Testis (tissue), 2 donors: Measurements from ENCODE around the gene MGAT1.

Experiments
- POLR2A ChIP-seq: fragments of 450-650 bp; IDR thresholded peaks from one replicate; pipeline ENCODE4 v1.6.1; 2017; ENCODE audit warnings: antibody characterized with exemption, mild to moderate bottlenecking, moderate library complexity
- TF ChIP-seq, protein P1 (sequence below), 3 experiments: fragments of 450-650 bp in 2 of 3; fragments of 200-600 bp in 1 of 3; sonication (generic) in 1 of 3; IDR thresholded peaks; one replicate each; pipeline ENCODE4 v1.5.1; 2016 to 2019; ENCODE audit warnings: antibody characterized with exemption in 3 of 3, mild to moderate bottlenecking in 2 of 3, moderate library complexity in 1 of 3

DNA sequence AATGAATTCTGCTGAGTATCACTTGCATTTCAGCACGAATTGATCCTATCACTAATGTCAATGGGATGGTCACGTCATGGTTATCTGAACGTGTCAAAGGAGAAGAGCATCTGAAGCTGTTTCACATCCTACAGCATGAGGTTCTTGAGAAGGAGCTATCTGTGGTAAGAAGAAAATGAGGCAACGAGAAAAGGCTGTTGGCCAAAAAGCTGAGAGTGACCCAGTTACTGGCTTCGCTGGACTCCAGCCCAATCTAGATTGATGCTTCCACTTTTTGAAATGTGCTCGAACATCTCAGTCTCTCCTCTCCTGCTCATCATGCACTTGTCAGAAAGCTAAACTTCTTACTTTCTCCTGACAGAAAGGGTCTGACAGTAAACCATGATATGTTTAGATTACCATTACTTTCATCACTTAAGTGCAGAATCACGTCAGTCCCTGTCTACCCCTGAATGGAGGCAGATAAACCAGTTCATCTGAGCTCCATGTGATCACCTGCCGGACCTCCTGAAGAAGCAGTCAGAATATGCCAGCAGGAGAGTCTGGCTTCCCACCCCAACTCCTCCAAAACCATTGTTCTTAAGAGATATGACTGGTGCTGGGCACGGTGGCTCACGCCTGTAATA lies 22.5 kb downstream of the MGAT1 start:
- TF ChIP-seq, protein P1, sequence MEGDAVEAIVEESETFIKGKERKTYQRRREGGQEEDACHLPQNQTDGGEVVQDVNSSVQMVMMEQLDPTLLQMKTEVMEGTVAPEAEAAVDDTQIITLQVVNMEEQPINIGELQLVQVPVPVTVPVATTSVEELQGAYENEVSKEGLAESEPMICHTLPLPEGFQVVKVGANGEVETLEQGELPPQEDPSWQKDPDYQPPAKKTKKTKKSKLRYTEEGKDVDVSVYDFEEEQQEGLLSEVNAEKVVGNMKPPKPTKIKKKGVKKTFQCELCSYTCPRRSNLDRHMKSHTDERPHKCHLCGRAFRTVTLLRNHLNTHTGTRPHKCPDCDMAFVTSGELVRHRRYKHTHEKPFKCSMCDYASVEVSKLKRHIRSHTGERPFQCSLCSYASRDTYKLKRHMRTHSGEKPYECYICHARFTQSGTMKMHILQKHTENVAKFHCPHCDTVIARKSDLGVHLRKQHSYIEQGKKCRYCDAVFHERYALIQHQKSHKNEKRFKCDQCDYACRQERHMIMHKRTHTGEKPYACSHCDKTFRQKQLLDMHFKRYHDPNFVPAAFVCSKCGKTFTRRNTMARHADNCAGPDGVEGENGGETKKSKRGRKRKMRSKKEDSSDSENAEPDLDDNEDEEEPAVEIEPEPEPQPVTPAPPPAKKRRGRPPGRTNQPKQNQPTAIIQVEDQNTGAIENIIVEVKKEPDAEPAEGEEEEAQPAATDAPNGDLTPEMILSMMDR (IDR thresholded peaks at IDR 0.05): no peak
- TF ChIP-seq POLR2A: no peak
